ENCODE results near the gene PUM1. TPM values are rescaled to one million over a fixed set of nuclear protein-coding genes. Genes with fewer than 3 reads are reported as not detected.

PUM1 gene
- total RNA-seq, 4 donors from 2014 or later: 75.1 to 104 (median 86.4) TPM

DNA sequence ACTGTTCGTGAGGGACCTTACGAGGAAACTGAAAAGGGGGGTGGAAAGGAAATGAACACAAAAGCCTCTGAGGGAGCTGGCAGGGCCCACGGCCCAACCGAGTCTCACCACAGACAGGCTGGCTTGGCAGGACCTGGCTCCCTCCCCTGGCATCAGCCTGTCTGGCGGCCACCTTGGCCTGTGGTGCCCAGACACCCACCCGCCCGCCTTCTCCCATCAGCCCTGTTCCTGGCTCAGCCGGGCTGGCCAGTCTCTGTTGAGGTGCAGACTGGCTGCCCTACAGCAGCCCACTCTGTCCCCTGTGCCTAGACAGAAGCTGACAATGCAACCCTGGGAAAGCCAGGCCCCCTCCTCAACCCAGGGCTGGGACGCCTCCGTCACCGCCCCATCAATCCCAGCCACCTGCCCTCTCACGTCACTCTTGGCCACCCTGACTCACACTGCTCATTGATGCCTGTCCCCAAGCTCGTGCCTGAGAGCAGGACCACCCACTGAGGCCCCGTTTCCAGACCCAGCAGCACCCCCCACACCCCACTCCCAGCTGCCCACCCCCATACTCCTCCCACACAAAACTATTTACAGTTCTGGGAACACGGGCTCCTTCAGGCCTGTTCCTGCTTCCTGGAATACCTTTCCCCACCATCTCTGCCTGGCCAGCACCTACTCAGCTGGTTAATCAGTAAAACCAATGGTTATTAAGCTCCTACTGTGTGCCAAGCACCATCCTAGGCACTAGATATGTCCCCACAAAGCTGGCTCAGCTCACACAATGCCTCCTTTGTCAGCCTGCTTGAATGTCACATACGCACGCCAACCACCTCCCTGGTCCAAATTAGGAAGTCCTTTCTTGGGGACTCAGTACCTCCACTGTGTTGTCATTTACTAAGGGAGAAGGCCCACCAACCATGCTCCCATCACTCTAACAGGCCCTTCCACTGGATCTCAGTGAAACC lies 179.7 kb downstream of the PUM1 start:
- no peak for TF ChIP-seq CTCF (IDR thresholded peaks at IDR 0.05; ENCODE audit: low read depth)

GRCh38 chr1:30884723-30885122 lies 180.8 kb downstream of the PUM1 start:
- no peak for TF ChIP-seq CTCF (IDR thresholded peaks at IDR 0.05; ENCODE audit: low read depth)

- TF ChIP-seq CTCF (IDR thresholded peaks at IDR 0.05; ENCODE audit: low read depth): no peak
Observed at GRCh38 chr1:30883389-30884172, 181.9 kb downstream of the PUM1 start.

GRCh38 chr1:30882678-30883388 lies 182.7 kb downstream of the PUM1 start:
- TF ChIP-seq CTCF (IDR thresholded peaks at IDR 0.05; ENCODE audit: low read depth): no peak

Small RNA genes within 50 kb of the gene (small RNA-seq; reads per million reads assigned to genes)
- not detected for gene AL356320.1
- not detected for gene RN7SL371P

Other genes with a start within 250 kb of the PUM1 start
- gene SDC3, start 157.0 kb downstream of the PUM1 start, total RNA-seq: 10 to 100 TPM; 13.2 to 35.7 (median 20.7) TPM
- gene NKAIN1, start 174.2 kb upstream of the PUM1 start, total RNA-seq: not detected
- gene SNRNP40, start 231.1 kb upstream of the PUM1 start, total RNA-seq: 10 to 100 TPM; 31.9 to 41.9 (median 33.9) TPM
- gene ZCCHC17, start 231.3 kb upstream of the PUM1 start, total RNA-seq: 10 to 100 TPM; 20.4 to 23.5 (median 21.7) TPM

All from subcutaneous adipose tissue (tissue), 4 donors.